Measurements from ENCODE around the gene SGSM2.

SGSM2 gene

GRCh38 chr17:2398655-2399571, 61.6 kb downstream of the SGSM2 start:
- DNase-seq (ENCODE audit: low read depth in 2 of 2, low spot score in 1 of 2), result no peak

GRCh38 chr17:2399572-2400473, 62.5 kb downstream of the SGSM2 start:
- peak; percentile 70 to 76 for DNase-seq (ENCODE audit: low read depth in 2 of 2, low spot score in 1 of 2)

GRCh38 chr17:2400474-2400866, 63.2 kb downstream of the SGSM2 start:
- no peak for DNase-seq (ENCODE audit: low read depth in 2 of 2, low spot score in 1 of 2)

- DNase-seq (ENCODE audit: low read depth in 2 of 2, low spot score in 1 of 2), result peak; percentile 79 to 89
Observed at GRCh38 chr17:2400877-2401425, 63.6 kb downstream of the SGSM2 start, which contains the start of gene MNT. Gene MNT, minus strand, starts transcription at chr17:2401060. Its CDS starts 348 bp downstream, at chr17:2400712.

- peak; percentile 98 to 99 for DNase-seq (ENCODE audit: low read depth in 2 of 2, low spot score in 1 of 2)
Observed at GRCh38 chr17:2401426-2402221, 64.3 kb downstream of the SGSM2 start.

- no peak for DNase-seq (ENCODE audit: low read depth in 2 of 2, low spot score in 1 of 2)
Observed at GRCh38 chr17:2402544-2402943, 65.2 kb downstream of the SGSM2 start.

- no peak for DNase-seq (ENCODE audit: low read depth in 2 of 2, low spot score in 1 of 2)
Observed at GRCh38 chr17:2403044-2403443, 65.7 kb downstream of the SGSM2 start.

- DNase-seq (ENCODE audit: low read depth in 2 of 2, low spot score in 1 of 2), result no peak
Observed at GRCh38 chr17:2405247-2405926, 68.1 kb downstream of the SGSM2 start.

- no peak for DNase-seq (ENCODE audit: low read depth in 2 of 2, low spot score in 1 of 2)
Observed at GRCh38 chr17:2406271-2406902, 69.1 kb downstream of the SGSM2 start.

- no peak for DNase-seq (ENCODE audit: low read depth in 2 of 2, low spot score in 1 of 2)
Observed at GRCh38 chr17:2406903-2407790, 69.8 kb downstream of the SGSM2 start.

- DNase-seq (ENCODE audit: low read depth in 2 of 2, low spot score in 1 of 2), result no peak
Observed at GRCh38 chr17:2410951-2411350, 73.7 kb downstream of the SGSM2 start.

GRCh38 chr17:2412561-2413021, 75.3 kb downstream of the SGSM2 start:
- DNase-seq (ENCODE audit: low read depth in 2 of 2, low spot score in 1 of 2), result no peak

GRCh38 chr17:2414446-2415064, 77.3 kb downstream of the SGSM2 start:
- DNase-seq (ENCODE audit: low read depth in 2 of 2, low spot score in 1 of 2), result no peak

GRCh38 chr17:2415081-2415480, 77.8 kb downstream of the SGSM2 start:
- DNase-seq (ENCODE audit: low read depth in 2 of 2, low spot score in 1 of 2), result no peak

GRCh38 chr17:2416010-2416734, 78.9 kb downstream of the SGSM2 start:
- DNase-seq (ENCODE audit: low read depth in 2 of 2, low spot score in 1 of 2), result peak; percentile 79 to 83

- DNase-seq (ENCODE audit: low read depth in 2 of 2, low spot score in 1 of 2), result no peak
Observed at GRCh38 chr17:2418572-2418971, 81.3 kb downstream of the SGSM2 start.

- DNase-seq (ENCODE audit: low read depth in 2 of 2, low spot score in 1 of 2), result no peak
Observed at GRCh38 chr17:2419486-2419885, 82.2 kb downstream of the SGSM2 start.
